Stimulated activated CD4-positive, alpha-beta T cell treated with anti-CD3 and anti-CD28 coated beads, Interleukin-1b, Interleukin-23, amount 100 ng/mL, for 1 hour (primary cell): ENCODE results near the gene CPZ.

Experiments
- DNase-seq, 2 donors: peaks; one replicate each; pipeline ENCODE4 v3.0.0-alpha.2; 2020; ENCODE audit warnings: low read depth in 2 of 2

Gene CPZ

GRCh38 chr4:8592366-8593263 is at the start of gene CPZ:
CPZ (plus strand) TSS chr4:8592765; CDS start chr4:8592834, 69 bp downstream.
- no peak for DNase-seq

DNA sequence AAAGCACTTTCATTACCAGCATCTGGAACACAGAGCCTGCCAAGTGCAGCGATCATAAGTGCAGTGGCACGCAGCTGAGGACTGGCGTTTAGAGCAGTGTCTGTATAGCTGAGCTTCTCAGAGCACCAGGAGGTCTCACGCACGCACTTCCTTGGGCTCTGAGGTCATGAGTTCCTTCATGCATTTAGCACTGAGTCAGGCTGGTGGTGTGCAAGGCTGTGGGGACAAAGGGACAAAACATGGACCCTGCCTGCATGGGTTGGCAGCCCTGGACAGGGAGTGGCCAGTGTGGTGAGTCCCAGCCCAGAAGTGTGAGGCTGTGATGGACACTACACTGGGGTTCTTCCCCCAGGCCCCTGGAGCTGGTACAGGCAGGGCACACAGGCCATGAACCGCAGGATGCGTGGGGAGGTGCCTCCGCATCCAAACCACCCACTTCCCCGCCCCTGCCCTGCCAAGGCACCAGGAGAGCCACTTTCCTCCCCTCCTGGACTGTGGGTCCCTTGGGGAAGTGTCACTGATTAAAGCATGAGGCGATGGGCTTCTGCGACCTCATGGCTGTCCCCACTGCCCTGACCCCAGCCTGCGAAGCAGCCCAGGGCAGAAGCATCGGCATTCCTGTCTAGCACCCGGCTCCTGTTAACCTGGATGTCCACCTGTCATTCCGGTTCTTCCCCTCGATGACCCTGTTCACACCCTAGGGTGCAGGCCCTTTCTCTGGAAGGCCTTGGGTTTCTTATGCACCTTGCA is 49.6 kb upstream of the CPZ start:
- DNase-seq, result no peak

DNA sequence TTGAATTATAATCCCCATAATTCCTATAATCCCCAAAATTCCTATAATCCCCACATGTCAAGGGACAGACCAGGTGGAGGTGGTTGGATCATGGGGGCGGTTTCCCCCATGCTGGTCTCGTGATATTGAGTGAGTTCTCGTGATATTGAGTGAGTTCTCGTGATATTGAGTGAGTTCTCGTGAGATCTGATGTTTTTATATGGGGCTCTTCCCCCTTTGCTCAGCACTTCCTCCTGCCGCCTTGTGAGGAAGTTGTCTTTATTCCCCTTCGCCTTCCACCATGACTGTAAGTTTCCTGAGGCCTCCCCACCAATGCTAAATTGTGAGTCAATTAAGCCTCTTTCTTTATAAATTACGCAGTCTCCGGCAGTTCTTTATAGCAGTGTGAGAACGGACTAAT is 48.9 kb upstream of the CPZ start:
- DNase-seq, result no peak

- DNase-seq, result no peak
These were observed 48.3 kb upstream of the CPZ start for GRCh38 chr4:8544282-8544681.

GRCh38 chr4:8544741-8545438 is 47.7 kb upstream of the CPZ start:
- no peak for DNase-seq

- DNase-seq, result no peak
These were observed 47.2 kb upstream of the CPZ start for GRCh38 chr4:8545439-8545765.

DNA sequence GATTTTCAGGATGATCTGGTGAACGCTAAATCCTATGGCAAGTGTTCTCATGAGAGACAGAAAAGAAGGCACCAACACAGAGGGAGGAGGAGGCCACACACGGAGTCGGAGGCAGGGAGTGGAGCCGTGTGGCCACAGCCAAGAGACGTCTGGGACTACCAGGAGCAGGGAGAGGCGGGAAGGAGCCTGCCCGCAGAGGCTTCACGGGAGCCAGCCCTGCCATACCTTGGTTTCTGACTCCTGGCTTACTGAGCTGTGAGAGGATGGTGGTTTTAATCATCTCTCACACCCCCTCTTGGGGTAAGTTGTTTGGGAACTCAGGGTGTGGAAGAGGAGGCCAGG is 45.8 kb upstream of the CPZ start:
- DNase-seq, result no peak

- no peak for DNase-seq
These were observed 45.3 kb upstream of the CPZ start for GRCh38 chr4:8547108-8547911.

DNA sequence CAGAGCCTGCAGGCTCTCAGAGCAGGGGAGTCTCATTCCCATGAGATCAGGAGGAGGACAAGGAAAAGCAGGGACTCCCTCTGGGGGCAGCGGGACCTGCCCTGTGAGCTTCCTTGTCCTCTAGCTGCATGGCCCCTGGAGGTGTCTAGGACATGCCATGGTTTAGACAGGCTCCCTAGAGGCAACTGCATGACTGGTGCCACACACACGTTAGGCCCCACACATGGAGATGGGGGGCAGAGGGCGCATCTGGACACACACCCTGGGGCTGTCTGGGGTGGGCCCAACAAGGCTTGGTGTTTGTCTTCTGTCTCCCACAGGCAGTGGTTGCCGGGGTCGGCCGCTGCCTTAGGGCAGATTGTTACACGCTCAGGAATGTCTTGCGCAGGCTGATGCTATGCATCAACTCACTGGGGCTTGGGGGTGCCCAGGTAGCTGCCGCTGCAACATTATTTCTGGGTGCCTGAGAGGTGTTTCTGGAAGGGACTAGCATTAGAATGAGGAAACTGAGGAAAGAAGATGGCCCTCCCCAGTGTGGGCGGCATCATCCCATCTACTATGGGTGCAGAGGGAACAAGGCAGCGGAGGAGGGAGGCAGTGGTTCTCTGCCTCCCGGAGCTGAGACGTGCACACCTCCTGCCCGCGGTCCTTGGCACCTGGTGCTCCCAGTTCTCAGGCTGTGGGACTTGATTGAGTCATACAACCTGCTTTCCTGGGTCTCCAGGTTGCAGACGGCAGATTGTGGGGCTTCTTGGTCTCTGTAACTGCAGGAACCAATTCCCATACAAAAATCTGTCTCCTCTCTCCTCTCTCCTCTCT is 44.4 kb upstream of the CPZ start:
- DNase-seq, result no peak

GRCh38 chr4:8548731-8549351 is 43.7 kb upstream of the CPZ start:
- DNase-seq, result no peak

- DNase-seq, result no peak
These were observed 43.1 kb upstream of the CPZ start for GRCh38 chr4:8549352-8549931.

GRCh38 chr4:8550691-8551090 is 41.9 kb upstream of the CPZ start:
- DNase-seq, result no peak

DNA sequence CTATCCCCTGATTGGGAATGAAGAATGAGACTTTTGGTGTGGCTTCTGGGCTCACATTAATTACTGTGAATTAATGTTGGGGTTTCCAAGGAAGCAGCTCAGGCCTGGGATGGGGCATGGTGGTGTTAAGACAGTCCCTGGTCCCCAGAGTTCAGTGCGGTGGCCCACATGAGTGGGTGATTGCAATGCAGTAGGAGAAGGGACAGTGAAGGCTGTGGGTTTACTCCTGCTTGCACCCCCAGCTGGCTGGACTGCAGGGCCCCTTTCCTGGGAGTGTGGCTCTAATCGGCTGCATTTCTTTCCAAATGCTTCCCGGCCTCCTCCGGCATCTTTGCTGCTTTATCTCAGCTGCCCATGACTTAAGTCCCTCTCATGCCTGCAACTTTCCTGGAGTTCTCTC is 40.5 kb upstream of the CPZ start:
- no peak for DNase-seq

GRCh38 chr4:8552581-8553205 is 39.9 kb upstream of the CPZ start:
- DNase-seq, result no peak

GRCh38 chr4:8553216-8553615 is 39.3 kb upstream of the CPZ start:
- DNase-seq, result no peak

- DNase-seq, result no peak
These were observed 38.6 kb upstream of the CPZ start for GRCh38 chr4:8553991-8554405.

DNA sequence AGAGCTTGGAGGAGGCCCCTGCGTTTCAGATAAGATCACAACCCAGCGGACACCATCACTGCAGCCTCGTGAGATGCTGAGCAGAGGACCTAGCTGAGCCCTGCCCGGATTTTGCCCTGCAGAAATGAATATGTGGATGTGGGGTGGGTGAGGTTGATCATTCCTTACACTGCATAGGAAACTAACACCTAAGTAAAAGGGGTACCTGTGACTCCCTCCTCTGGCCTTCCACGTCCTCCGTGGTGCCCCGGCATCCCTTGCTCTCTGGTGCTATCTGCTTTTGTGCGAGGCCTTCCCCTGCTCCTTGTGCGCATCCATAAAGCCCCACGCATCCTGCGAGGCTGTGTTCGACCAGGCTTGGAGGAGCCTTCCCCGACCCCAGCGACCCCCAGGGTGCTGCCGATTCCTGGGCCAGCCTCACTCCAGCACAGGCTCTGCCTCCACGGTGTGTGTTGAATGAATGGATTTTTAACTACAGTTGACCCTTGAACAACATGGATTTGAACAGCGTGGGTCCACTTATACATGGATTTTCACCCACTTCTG is 37.9 kb upstream of the CPZ start:
- DNase-seq, result no peak

DNA sequence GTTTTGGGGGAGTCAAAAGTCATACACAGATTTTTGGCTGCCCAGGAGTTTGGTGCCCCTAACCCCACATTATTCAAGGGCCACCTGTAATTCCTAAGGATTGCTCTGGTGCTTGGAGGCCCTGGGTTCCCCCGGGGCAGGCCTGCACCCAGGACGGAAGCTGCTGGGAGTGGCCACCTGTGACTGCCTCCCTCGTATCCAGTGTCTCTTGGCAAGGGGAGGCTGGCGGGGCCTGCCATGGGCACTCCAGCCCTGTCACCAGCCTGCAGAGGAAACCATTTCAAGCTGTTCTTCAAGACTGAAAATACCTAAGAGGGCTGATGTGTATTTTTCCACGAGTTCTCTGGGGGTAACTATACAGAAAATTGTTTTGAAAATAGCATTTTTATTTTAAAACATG is 36.8 kb upstream of the CPZ start:
- DNase-seq, result no peak
